ENCODE data around the gene PCAT7.
"Not testable (repeated sequence)": the region's sequence is repeated elsewhere in the genome, so short reads cannot be mapped to it uniquely, and the experiment has no call there.

Gene PCAT7

GRCh38 chr9:94554439-94555331, at the start of gene PCAT7:
Gene PCAT7, plus strand, starts transcription at chr9:94555083.
- no peak for DNase-seq (ENCODE audit: low read depth in 2 of 2)

GRCh38 chr9:94506370-94506769, 48.5 kb upstream of the PCAT7 start:
- DNase-seq (ENCODE audit: low read depth in 2 of 2), result not testable (repeated sequence)

GRCh38 chr9:94507531-94508258, 47.2 kb upstream of the PCAT7 start:
- DNase-seq (ENCODE audit: low read depth in 2 of 2), result no peak

GRCh38 chr9:94511134-94511954, 43.5 kb upstream of the PCAT7 start:
- no peak for DNase-seq (ENCODE audit: low read depth in 2 of 2)

- no peak for DNase-seq (ENCODE audit: low read depth in 2 of 2)
These were observed 43.0 kb upstream of the PCAT7 start for GRCh38 chr9:94511955-94512265.

GRCh38 chr9:94514722-94515121, 40.2 kb upstream of the PCAT7 start:
- DNase-seq (ENCODE audit: low read depth in 2 of 2), result no peak

- no peak for DNase-seq (ENCODE audit: low read depth in 2 of 2)
These were observed 37.6 kb upstream of the PCAT7 start for GRCh38 chr9:94517254-94517653.

- no peak for DNase-seq (ENCODE audit: low read depth in 2 of 2)
These were observed 29.4 kb upstream of the PCAT7 start for GRCh38 chr9:94525396-94526035.

GRCh38 chr9:94526271-94526670, 28.6 kb upstream of the PCAT7 start:
- DNase-seq (ENCODE audit: low read depth in 2 of 2), result no peak

- no peak for DNase-seq (ENCODE audit: low read depth in 2 of 2)
These were observed 27.9 kb upstream of the PCAT7 start for GRCh38 chr9:94526951-94527350.

- DNase-seq (ENCODE audit: low read depth in 2 of 2), result no peak
These were observed 26.0 kb upstream of the PCAT7 start for GRCh38 chr9:94528886-94529285.

- no peak for DNase-seq (ENCODE audit: low read depth in 2 of 2)
These were observed 21.7 kb upstream of the PCAT7 start for GRCh38 chr9:94533155-94533554.

- no peak for DNase-seq (ENCODE audit: low read depth in 2 of 2)
These were observed 21.3 kb upstream of the PCAT7 start for GRCh38 chr9:94533601-94534000.

- DNase-seq (ENCODE audit: low read depth in 2 of 2), result no peak
These were observed 20.0 kb upstream of the PCAT7 start for GRCh38 chr9:94534901-94535300.

- no peak for DNase-seq (ENCODE audit: low read depth in 2 of 2)
These were observed 16.0 kb upstream of the PCAT7 start for GRCh38 chr9:94538908-94539307.

GRCh38 chr9:94544335-94544734, 10.5 kb upstream of the PCAT7 start:
- not testable (repeated sequence) for DNase-seq (ENCODE audit: low read depth in 2 of 2)

- DNase-seq (ENCODE audit: low read depth in 2 of 2), result no peak
These were observed 8.9 kb upstream of the PCAT7 start for GRCh38 chr9:94545940-94546339.

- no peak for DNase-seq (ENCODE audit: low read depth in 2 of 2)
These were observed 1.6 kb upstream of the PCAT7 start for GRCh38 chr9:94553029-94553938.

GRCh38 chr9:94554078-94554438, 825 bp upstream of the PCAT7 start:
- no peak for DNase-seq (ENCODE audit: low read depth in 2 of 2)

- DNase-seq (ENCODE audit: low read depth in 2 of 2), result no peak
These were observed 2.5 kb downstream of the PCAT7 start for GRCh38 chr9:94557376-94557775.

- DNase-seq (ENCODE audit: low read depth in 2 of 2), result no peak
These were observed 5.4 kb downstream of the PCAT7 start for GRCh38 chr9:94560237-94560636.
